Activated CD8-positive, alpha-beta T cell treated with anti-CD3 and anti-CD28 coated beads for 36 hours (primary cell): ENCODE measurements around the gene YPEL3. TPM values are rescaled to one million over a fixed set of nuclear protein-coding genes. Genes with fewer than 3 reads are reported as not detected.

Experiments
- ATAC-seq: fragments of 200-7000 bp; cut with Tn5 transposase; one replicate; pipeline ENCODE4 v1.10.0; 2021; ENCODE audit warnings: mild to moderate bottlenecking, moderate library complexity
- CTCF ChIA-PET: fragments of 350-600 bp; sonication (Branson Sonifier 250); formaldehyde crosslinking; loops from one replicate; lab custom pipeline; 2021; ENCODE audit warnings: antibody characterized with exemption; lab: Charles Lee
- POLR2A ChIA-PET: fragments of 350-600 bp; sonication (Branson Sonifier 250); formaldehyde crosslinking; loops from one replicate; lab custom pipeline; 2021; ENCODE audit warnings: antibody characterized with exemption; lab: Charles Lee
- DNase-seq: peaks from one replicate; pipeline ENCODE4 v3.0.0-alpha.2; 2020
- H3K27ac Mint-ChIP-seq: one replicate; pipeline ENCODE4 v1.8.0; 2021; ENCODE audit warnings: mild to moderate bottlenecking, mixed read lengths
- H3K27me3 Mint-ChIP-seq: one replicate; pipeline ENCODE4 v1.8.0; 2021; ENCODE audit warnings: mixed read lengths
- H3K36me3 Mint-ChIP-seq: one replicate; pipeline ENCODE4 v1.8.0; 2021; ENCODE audit warnings: low read depth, mixed read lengths
- H3K4me1 Mint-ChIP-seq: one replicate; pipeline ENCODE4 v1.8.0; 2021; ENCODE audit warnings: low read depth, mixed read lengths
- H3K4me3 Mint-ChIP-seq: one replicate; pipeline ENCODE4 v1.8.0; 2021; ENCODE audit warnings: mild to moderate bottlenecking, moderate library complexity, mixed read lengths
- H3K9me3 Mint-ChIP-seq: one replicate; pipeline ENCODE4 v1.8.0; 2021; ENCODE audit warnings: mixed read lengths
- CTCF ChIP-seq: fragments of 200-600 bp; IDR thresholded peaks from one replicate; pipeline ENCODE4 v1.8.0; 2022; ENCODE audit warnings: antibody characterized with exemption, mild to moderate bottlenecking
- intact Hi-C: fragments of 100-400 bp; cut with micrococcal nuclease; formaldehyde crosslinking; loops from one replicate; pipeline ENCODE4 v1.10.0; 2022
- total RNA-seq, 2 experiments: library from RNA; stranded (reverse); gene quantifications; one replicate each; pipeline ENCODE4 v1.2.3, GENCODE V29; 2021

Gene YPEL3
- total RNA-seq, 2 experiments from 2014 or later: 17.7 to 19.5 TPM

DNA sequence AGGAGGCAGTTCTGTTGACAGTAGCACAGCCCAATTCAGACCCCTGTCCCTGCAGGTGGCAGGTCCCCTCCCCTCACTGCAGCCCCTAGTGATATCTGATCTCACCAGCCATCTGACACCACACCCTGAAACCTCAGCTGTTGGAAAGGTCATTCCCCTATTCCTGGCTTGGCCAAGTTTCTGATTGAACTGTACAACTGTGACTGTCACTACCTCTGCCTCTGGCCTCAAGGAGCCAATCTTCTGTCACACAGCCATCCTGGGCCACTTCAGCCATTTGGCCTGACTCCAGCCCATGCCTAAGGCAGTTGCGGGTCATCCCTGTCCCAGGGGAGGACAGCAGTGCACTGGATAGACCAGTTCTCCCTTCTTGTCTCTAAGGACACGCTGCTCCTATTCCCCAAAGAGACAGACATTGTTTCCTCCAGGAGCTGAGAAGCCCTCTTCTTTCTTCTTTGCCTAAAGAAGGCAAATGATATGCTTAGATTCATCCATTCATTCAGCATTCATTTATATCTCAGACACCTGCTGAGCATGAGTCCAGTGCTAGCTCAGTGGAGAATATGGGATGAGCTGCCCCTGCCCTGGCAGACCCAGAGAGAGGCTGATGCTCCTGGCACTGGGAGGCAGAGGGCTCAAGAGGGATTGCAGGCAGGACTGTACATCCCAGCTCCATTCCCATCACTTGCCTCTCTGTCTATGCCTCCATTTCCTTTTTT lies 35.0 kb downstream of the YPEL3 start:
- Mint-ChIP-seq H3K4me1 (peaks cover 5% of the 10 kb centered on the region), H3K9me3 (no peaks in the 10 kb centered on the region), H3K27me3 (no peaks in the 10 kb centered on the region), H3K4me3 (no peak overlapping the region), H3K36me3 (peaks cover 20% of the 10 kb centered on the region), H3K27ac (no peak overlapping the region)
- DNase-seq (no peak), ATAC-seq (no peak)
- CTCF ChIA-PET: no interaction called here
- intact Hi-C loops: loop anchor here (10.0 kb wide), 1 partner anchor 314 kb away; the partner anchor contains the start of genes MYL11 and TBC1D10B
- no peak for TF ChIP-seq CTCF
- POLR2A ChIA-PET: interaction anchor here (0.8 kb wide), 1 partner anchor 411 kb away, joined by 3 read pairs; the partner anchor contains the start of gene ITGAL

GRCh38 chr16:30060346-30060745 lies 35.7 kb downstream of the YPEL3 start:
- Mint-ChIP-seq H3K27ac (no peak overlapping the region), H3K27me3 (no peaks in the 10 kb centered on the region), H3K4me3 (no peak overlapping the region), H3K36me3 (peaks cover 15% of the 10 kb centered on the region), H3K9me3 (no peaks in the 10 kb centered on the region), H3K4me1 (peaks cover 6% of the 10 kb centered on the region)
- no peak for TF ChIP-seq CTCF
- ATAC-seq (no peak), DNase-seq (no peak)
- CTCF ChIA-PET: interaction anchor here (0.8 kb wide), 1 partner anchor 31 kb away, joined by 3 read pairs; the partner anchor contains the start of gene TBX6
- intact Hi-C loops: loop anchor here (10.0 kb wide), 1 partner anchor 314 kb away; the partner anchor contains the start of genes MYL11 and TBC1D10B
- POLR2A ChIA-PET: no interaction called here

DNA sequence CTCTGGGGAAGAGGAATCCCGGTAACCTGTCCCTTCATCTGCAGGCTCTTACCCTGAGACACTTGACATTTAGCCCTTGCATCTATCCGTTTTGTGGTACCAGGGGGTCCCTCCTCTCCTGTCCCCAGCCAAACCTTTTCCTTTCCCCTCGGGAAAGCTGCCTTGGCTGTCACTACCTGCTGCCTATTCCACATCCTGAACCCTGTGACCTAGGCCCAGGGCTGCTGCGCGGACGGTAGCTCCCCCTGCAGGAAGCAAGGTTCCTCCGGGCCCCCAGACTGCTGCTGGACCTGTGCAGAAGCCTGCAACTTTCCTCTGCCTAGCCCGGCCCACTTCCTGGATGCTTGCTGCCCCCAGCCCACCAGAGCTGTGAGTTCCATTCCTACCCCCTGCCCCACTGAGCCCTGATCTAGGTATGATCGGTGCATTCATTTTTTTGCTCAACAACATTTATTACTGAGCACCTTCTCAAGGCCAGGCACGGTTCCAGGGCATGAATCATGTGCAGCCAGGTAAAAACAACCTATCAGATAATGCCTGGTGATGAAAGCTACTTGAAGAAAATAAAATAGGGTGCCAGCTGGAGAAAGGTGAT lies 41.0 kb downstream of the YPEL3 start:
- Mint-ChIP-seq H3K4me1 (peaks cover 16% of the 10 kb centered on the region), H3K4me3 (peak overlapping the region; percentile 28), H3K27ac (no peak overlapping the region), H3K27me3 (peaks cover 2% of the 10 kb centered on the region), H3K9me3 (no peaks in the 10 kb centered on the region), H3K36me3 (no peaks in the 10 kb centered on the region)
- intact Hi-C loops: no loop called here
- peak; percentile 81 for ATAC-seq
- ChIA-PET CTCF (interaction anchor here (0.6 to 4.0 kb wide), 29 partner anchors 8 to 376 kb away, joined by 3 to 36 read pairs (median 4); partner anchors contain the start of genes ALDOA, MVP, QPRT and TBX6), POLR2A (interaction anchor here (0.7 to 4.6 kb wide), 4 partner anchors 10 to 720 kb away, joined by 3 to 44 read pairs (median 4); partner anchors contain the start of gene ALDOA)
- peak; percentile 76 for DNase-seq
- peak; percentile 68 for TF ChIP-seq CTCF

DNA sequence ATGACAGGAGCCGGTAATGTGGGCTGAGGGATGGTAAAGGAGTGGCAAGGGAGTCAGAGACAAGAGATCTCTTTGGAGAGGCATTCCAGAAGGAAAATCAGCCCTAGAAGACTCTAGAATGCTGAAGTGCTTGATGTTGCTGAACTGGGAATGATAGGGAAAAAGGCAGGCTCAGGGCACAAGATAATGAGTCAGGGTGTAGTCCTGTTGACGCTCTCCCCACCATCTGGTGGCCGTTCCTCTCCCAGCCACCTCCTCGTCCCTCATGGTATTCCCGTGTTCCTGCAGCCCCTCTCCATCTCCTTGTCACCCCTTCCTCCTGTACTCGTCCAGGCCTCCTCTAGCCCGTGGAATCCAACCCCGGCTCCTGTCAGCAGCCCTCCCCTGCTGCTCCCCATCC lies 41.6 kb downstream of the YPEL3 start:
- CTCF ChIA-PET: interaction anchor here (0.6 to 4.0 kb wide), 21 partner anchors 8 to 363 kb away, joined by 3 to 36 read pairs (median 4); partner anchors contain the start of genes ALDOA, MVP, TBX6 and TLCD3B

More for the DNA sequence above, 41.6 kb downstream of the YPEL3 start:
- no peak overlapping the region for H3K27ac Mint-ChIP-seq
- H3K36me3 Mint-ChIP-seq: no peaks in the 10 kb centered on the region
- H3K4me1 Mint-ChIP-seq: peaks cover 16% of the 10 kb centered on the region
- DNase-seq: no peak
- TF ChIP-seq CTCF: no peak
- H3K27me3 Mint-ChIP-seq: peaks cover 2% of the 10 kb centered on the region
- H3K9me3 Mint-ChIP-seq: no peaks in the 10 kb centered on the region
- peak overlapping the region; percentile 39 for H3K4me3 Mint-ChIP-seq
- no peak for ATAC-seq
- intact Hi-C loops: no loop called here
- POLR2A ChIA-PET: interaction anchor here (1.3 to 4.6 kb wide), 2 partner anchors 10 to 17 kb away, joined by 3 to 44 read pairs; partner anchors contain the start of gene ALDOA
